Naive thymus-derived CD4-positive, alpha-beta T cell (primary cell): ENCODE data around the gene SLC25A31. TPM values are rescaled to one million over a fixed set of nuclear protein-coding genes. Genes with fewer than 3 reads are reported as not detected.
A peak's percentile ranks its signal among the peaks of the same experiment; 100 is the strongest.

ENCODE experiments used
- ATAC-seq: fragments of 150-1000 bp; cut with Tn5 transposase; 2 replicates; pipeline ENCODE4 v1.10.0; 2021; ENCODE audit warnings: mild to moderate bottlenecking, moderate library complexity
- CTCF ChIA-PET: fragments of 350-600 bp; sonication (Branson Sonifier 250); formaldehyde crosslinking; loops from one replicate; lab custom pipeline; 2021; ENCODE audit warnings: antibody characterized with exemption; lab: Charles Lee
- POLR2A ChIA-PET: fragments of 350-600 bp; sonication (Branson Sonifier 250); formaldehyde crosslinking; loops from one replicate; lab custom pipeline; 2021; ENCODE audit warnings: antibody characterized with exemption, inconsistent platforms; lab: Charles Lee
- DNase-seq, 9 donors: peaks; one replicate each; pipeline versions ENCODE4 v3.0.0 to v3.0.0-alpha.2; 2020 to 2022; ENCODE audit warnings: mixed read lengths in 1 of 9
- H3K27ac ChIP-seq: one replicate; pipeline ENCODE4 v1.7.0; 2013; ENCODE audit warnings: mild to moderate bottlenecking, low read depth, low read length, moderate library complexity
- H3K27me3 ChIP-seq, 2 donors: one replicate each; pipeline ENCODE4 v1.7.0; 2013; ENCODE audit warnings: low read length in 2 of 2, mild to moderate bottlenecking in 2 of 2, moderate library complexity in 2 of 2; ENCODE audit not compliant: control insufficient read depth in 2 of 2, insufficient read depth in 2 of 2
- H3K36me3 ChIP-seq, 3 experiments: 1 replicate in 2 of 3; 2 replicates in 1 of 3; pipeline ENCODE4 v1.7.0; 2013; ENCODE audit warnings: low read length in 3 of 3, mild to moderate bottlenecking in 3 of 3, moderate library complexity in 1 of 3; ENCODE audit not compliant: insufficient read depth in 3 of 3, control insufficient read depth in 2 of 3
- H3K4me1 ChIP-seq, 2 donors: one replicate each; pipeline ENCODE4 v1.7.0; 2013; ENCODE audit warnings: low read length in 2 of 2, mild to moderate bottlenecking in 2 of 2, moderate library complexity in 1 of 2; ENCODE audit not compliant: control insufficient read depth in 2 of 2, insufficient read depth in 2 of 2
- H3K4me3 ChIP-seq: 2 replicates; pipeline ENCODE4 v1.7.0; 2013; ENCODE audit warnings: mild to moderate bottlenecking, low read length
- H3K9me3 ChIP-seq, 3 experiments: 1 replicate in 2 of 3; 2 replicates in 1 of 3; pipeline ENCODE4 v1.7.0; 2013; ENCODE audit warnings: low read length in 3 of 3; ENCODE audit not compliant: control insufficient read depth in 2 of 3
- H3K27ac Mint-ChIP-seq, 9 donors: one replicate each; pipeline ENCODE4 v1.8.0; 2020 to 2022; ENCODE audit warnings: mixed read lengths in 9 of 9, mild to moderate bottlenecking in 8 of 9, moderate library complexity in 5 of 9, inconsistent platforms in 2 of 9
- H3K27me3 Mint-ChIP-seq, 5 donors: one replicate each; pipeline ENCODE4 v1.8.0; 2021 to 2022; ENCODE audit warnings: mixed read lengths in 5 of 5, mild to moderate bottlenecking in 1 of 5
- H3K36me3 Mint-ChIP-seq, 5 donors: one replicate each; pipeline ENCODE4 v1.8.0; 2020 to 2022; ENCODE audit warnings: mixed read lengths in 5 of 5, mild to moderate bottlenecking in 3 of 5, inconsistent platforms in 1 of 5
- H3K4me1 Mint-ChIP-seq, 7 donors: one replicate each; pipeline ENCODE4 v1.8.0; 2020 to 2022; ENCODE audit warnings: mixed read lengths in 7 of 7, mild to moderate bottlenecking in 3 of 7, inconsistent platforms in 1 of 7
- H3K4me3 Mint-ChIP-seq, 10 donors: one replicate each; pipeline ENCODE4 v1.8.0; 2020 to 2022; ENCODE audit warnings: mild to moderate bottlenecking in 10 of 10, mixed read lengths in 10 of 10, moderate library complexity in 6 of 10, inconsistent platforms in 2 of 10
- H3K9me3 Mint-ChIP-seq, 11 donors: one replicate each; pipeline ENCODE4 v1.8.0; 2020 to 2022; ENCODE audit warnings: mixed read lengths in 11 of 11, mild to moderate bottlenecking in 4 of 11, inconsistent platforms in 1 of 11, moderate library complexity in 1 of 11
- intact Hi-C, 2 donors: fragments of 100-400 bp; cut with micrococcal nuclease; formaldehyde crosslinking; loops; one replicate each; pipeline ENCODE4 v1.15.1; 2023
- polyA plus RNA-seq, 2 donors: library from polyadenylated mRNA; unstranded; fragments of 300-500 nt; fragmentation: Illumina TruSeq; gene quantifications; one replicate each; pipeline ENCODE4 v1.2.3, GENCODE V29; 2021
- total RNA-seq, 6 experiments: library from RNA in 5 of 6; stranded (reverse) in 5 of 6; gene quantifications; 1 replicate in 5 of 6; 2 replicates in 1 of 6; pipeline ENCODE4 v1.2.3 and lab custom pipeline; 2021 to 2026

SLC25A31 gene
- total and polyA plus RNA-seq, 7 experiments from 2014 or later: not detected

GRCh38 chr4:127709456-127709855, 20.7 kb upstream of the SLC25A31 start:
- intact Hi-C loops: no loop called here
- Mint-ChIP-seq H3K36me3 (no peaks in the 10 kb centered on the region), H3K9me3 (peaks cover 0 to 4% (median 0%) of the 10 kb centered on the region in 11 donors), H3K27ac (no peak overlapping the region), H3K27me3 (peaks cover 0 to 23% (median 8%) of the 10 kb centered on the region in 5 donors), H3K4me1 (no peaks in the 10 kb centered on the region), H3K4me3 (no peak overlapping the region)
- no peak overlapping the region for H3K4me3 ChIP-seq
- no peak overlapping the region for H3K27ac ChIP-seq
- H3K9me3 ChIP-seq: no peaks in the 10 kb centered on the region
- H3K36me3 ChIP-seq: no peaks in the 10 kb centered on the region
- DNase-seq: no peak
- ChIA-PET CTCF (no interaction called here), POLR2A (no interaction called here)
- ATAC-seq: no peak
- H3K27me3 ChIP-seq: no peaks in the 10 kb centered on the region
- H3K4me1 ChIP-seq: no peaks in the 10 kb centered on the region

- intact Hi-C loops: no loop called here
- DNase-seq (no peak), ATAC-seq (no peak)
- ChIA-PET POLR2A (no interaction called here), CTCF (no interaction called here)
- no peak overlapping the region for H3K4me3 ChIP-seq
- no peak overlapping the region for H3K4me3 Mint-ChIP-seq
- no peaks in the 10 kb centered on the region for H3K9me3 Mint-ChIP-seq
- no peak overlapping the region for H3K27ac Mint-ChIP-seq
- peaks cover 0 to 4% of the 10 kb centered on the region in 2 donors for H3K27me3 ChIP-seq
- H3K27me3 Mint-ChIP-seq: peaks cover 0 to 10% (median 4%) of the 10 kb centered on the region in 5 donors
- no peaks in the 10 kb centered on the region for H3K9me3 ChIP-seq
- H3K4me1 ChIP-seq: no peaks in the 10 kb centered on the region
- H3K36me3 Mint-ChIP-seq: no peaks in the 10 kb centered on the region
- H3K4me1 Mint-ChIP-seq: no peaks in the 10 kb centered on the region
- no peak overlapping the region for H3K27ac ChIP-seq
- no peaks in the 10 kb centered on the region for H3K36me3 ChIP-seq
These were observed 1.2 kb downstream of the SLC25A31 start for GRCh38 chr4:127731406-127731805.

- Mint-ChIP-seq H3K4me3 (no peak overlapping the region), H3K4me1 (no peaks in the 10 kb centered on the region), H3K36me3 (no peaks in the 10 kb centered on the region), H3K27me3 (peaks cover 0 to 7% (median 3%) of the 10 kb centered on the region in 5 donors), H3K9me3 (no peaks in the 10 kb centered on the region), H3K27ac (no peak overlapping the region)
- DNase-seq (peak in 1 of 9 donors; percentile 13), ATAC-seq (peak; percentile 22)
- ChIA-PET CTCF (no interaction called here), POLR2A (no interaction called here)
- no peaks in the 10 kb centered on the region for H3K9me3 ChIP-seq
- intact Hi-C loops: loop anchor here in 1 of 2 donors (1.0 kb wide), 1 partner anchor 127 kb away; no protein-coding TSS in a partner anchor
- H3K4me3 ChIP-seq: no peak overlapping the region
- peaks cover 0 to 4% of the 10 kb centered on the region in 2 donors for H3K27me3 ChIP-seq
- no peaks in the 10 kb centered on the region for H3K36me3 ChIP-seq
- no peak overlapping the region for H3K27ac ChIP-seq
- no peaks in the 10 kb centered on the region for H3K4me1 ChIP-seq
These were observed 2.6 kb downstream of the SLC25A31 start for GRCh38 chr4:127732623-127733328.

- H3K27ac ChIP-seq: no peak overlapping the region
- Mint-ChIP-seq H3K9me3 (no peaks in the 10 kb centered on the region), H3K4me3 (no peak overlapping the region), H3K27me3 (peaks cover 5 to 13% (median 8%) of the 10 kb centered on the region in 5 donors), H3K4me1 (no peaks in the 10 kb centered on the region), H3K36me3 (no peaks in the 10 kb centered on the region), H3K27ac (no peak overlapping the region)
- intact Hi-C loops: no loop called here
- H3K9me3 ChIP-seq: no peaks in the 10 kb centered on the region
- ATAC-seq (no peak), DNase-seq (no peak)
- CTCF ChIA-PET: no interaction called here
- no peaks in the 10 kb centered on the region for H3K27me3 ChIP-seq
- no peak overlapping the region for H3K4me3 ChIP-seq
- H3K36me3 ChIP-seq: no peaks in the 10 kb centered on the region
- POLR2A ChIA-PET: no interaction called here
- no peaks in the 10 kb centered on the region for H3K4me1 ChIP-seq
These were observed 4.8 kb downstream of the SLC25A31 start for GRCh38 chr4:127734976-127735375.

GRCh38 chr4:127737295-127737694, 7.1 kb downstream of the SLC25A31 start:
- POLR2A ChIA-PET: no interaction called here
- no peak overlapping the region for H3K27ac ChIP-seq
- H3K27ac Mint-ChIP-seq: no peak overlapping the region
- H3K9me3 Mint-ChIP-seq: peaks cover 0 to 2% (median 0%) of the 10 kb centered on the region in 11 donors
- H3K36me3 Mint-ChIP-seq: no peaks in the 10 kb centered on the region
- H3K9me3 ChIP-seq: no peaks in the 10 kb centered on the region
- no peaks in the 10 kb centered on the region for H3K4me1 Mint-ChIP-seq
- DNase-seq: no peak
- H3K36me3 ChIP-seq: no peaks in the 10 kb centered on the region
- no peaks in the 10 kb centered on the region for H3K4me1 ChIP-seq
- ATAC-seq: no peak
- no peaks in the 10 kb centered on the region for H3K27me3 ChIP-seq
- H3K27me3 Mint-ChIP-seq: peaks cover 5 to 26% (median 10%) of the 10 kb centered on the region in 5 donors
- no peak overlapping the region for H3K4me3 ChIP-seq
- intact Hi-C loops: no loop called here
- CTCF ChIA-PET: no interaction called here
- no peak overlapping the region for H3K4me3 Mint-ChIP-seq

- Histone ChIP-seq H3K4me1 (no peaks in the 10 kb centered on the region), H3K9me3 (no peaks in the 10 kb centered on the region), H3K4me3 (no peak overlapping the region), H3K36me3 (no peaks in the 10 kb centered on the region), H3K27me3 (no peaks in the 10 kb centered on the region), H3K27ac (no peak overlapping the region)
- peaks cover 2 to 34% (median 24%) of the 10 kb centered on the region in 5 donors for H3K27me3 Mint-ChIP-seq
- no peaks in the 10 kb centered on the region for H3K4me1 Mint-ChIP-seq
- DNase-seq (no peak), ATAC-seq (no peak)
- no peaks in the 10 kb centered on the region for H3K36me3 Mint-ChIP-seq
- H3K4me3 Mint-ChIP-seq: no peak overlapping the region
- H3K27ac Mint-ChIP-seq: no peak overlapping the region
- peaks cover 0 to 5% (median 0%) of the 10 kb centered on the region in 11 donors for H3K9me3 Mint-ChIP-seq
- ChIA-PET CTCF (no interaction called here), POLR2A (no interaction called here)
- intact Hi-C loops: no loop called here
These were observed 11.0 kb downstream of the SLC25A31 start for GRCh38 chr4:127741247-127741646.

- CTCF ChIA-PET: no interaction called here
- Histone ChIP-seq H3K4me1 (no peaks in the 10 kb centered on the region), H3K36me3 (no peaks in the 10 kb centered on the region), H3K27me3 (no peaks in the 10 kb centered on the region), H3K9me3 (peaks cover 0 to 10% (median 0%) of the 10 kb centered on the region in 3 experiments), H3K4me3 (no peak overlapping the region), H3K27ac (no peak overlapping the region)
- no peaks in the 10 kb centered on the region for H3K4me1 Mint-ChIP-seq
- H3K9me3 Mint-ChIP-seq: peaks cover 0 to 28% (median 11%) of the 10 kb centered on the region in 11 donors
- DNase-seq (no peak), ATAC-seq (no peak)
- POLR2A ChIA-PET: no interaction called here
- no peak overlapping the region for H3K27ac Mint-ChIP-seq
- H3K36me3 Mint-ChIP-seq: peaks cover 0 to 4% (median 0%) of the 10 kb centered on the region in 5 donors
- intact Hi-C loops: no loop called here
- no peak overlapping the region for H3K4me3 Mint-ChIP-seq
- H3K27me3 Mint-ChIP-seq: peaks cover 2 to 22% (median 18%) of the 10 kb centered on the region in 5 donors
These were observed 17.7 kb downstream of the SLC25A31 start for GRCh38 chr4:127747883-127748282.
